ENCODE results near the gene MXRA8. TPM values are rescaled to one million over a fixed set of nuclear protein-coding genes. Genes with fewer than 3 reads are reported as not detected.

Gene MXRA8
- total RNA-seq, 1 donor from 2014 or later: 136 TPM

DNA sequence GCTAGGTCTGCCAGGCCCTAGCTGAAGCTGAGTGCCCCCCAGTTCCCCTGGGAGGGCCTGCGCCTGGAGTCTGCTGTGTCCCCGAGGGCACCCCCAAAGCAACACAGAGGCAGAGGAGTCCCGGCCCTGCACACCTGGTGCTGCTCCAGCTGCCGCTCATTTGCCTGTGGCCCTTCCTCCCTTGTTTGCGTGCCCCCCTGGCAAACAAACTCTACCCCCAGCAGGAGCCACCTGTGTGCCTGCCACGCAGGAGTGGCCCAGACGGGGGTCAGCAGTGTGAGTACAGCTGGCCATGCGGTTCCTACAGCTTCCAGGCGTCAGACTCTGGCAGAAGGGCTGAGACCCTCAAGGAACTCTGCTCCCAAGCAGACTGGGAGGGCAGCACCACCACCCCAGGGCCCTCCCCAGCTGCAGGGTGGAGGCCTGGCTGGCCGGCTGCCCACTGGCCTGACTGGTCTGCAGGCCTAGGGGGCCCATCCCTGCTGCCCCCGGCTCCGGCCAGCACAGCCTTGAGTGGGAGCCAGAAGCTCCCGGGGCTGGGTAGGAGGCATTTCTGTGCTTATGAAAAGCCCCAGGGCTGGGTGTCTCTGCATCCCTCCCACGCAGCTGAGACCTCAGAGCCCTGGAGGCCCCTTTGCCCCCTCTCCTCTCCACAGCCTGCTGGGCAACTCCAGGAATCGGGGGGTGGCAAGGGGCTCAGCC lies 27.8 kb downstream of the MXRA8 start:
- H3K9me3 ChIP-seq: no peaks in the 10 kb centered on the region
- intact Hi-C loops (cut with DNase I): no loop called here
- DNase-seq (ENCODE audit: extremely low spot score in 2 of 2): no peak
- peaks cover 48% of the 10 kb centered on the region for H3K4me1 ChIP-seq
- peaks cover 0 to 15% of the 10 kb centered on the region in 2 donors for H3K36me3 ChIP-seq
- no peak overlapping the region for H3K4me3 ChIP-seq
- TF ChIP-seq, protein P1, sequence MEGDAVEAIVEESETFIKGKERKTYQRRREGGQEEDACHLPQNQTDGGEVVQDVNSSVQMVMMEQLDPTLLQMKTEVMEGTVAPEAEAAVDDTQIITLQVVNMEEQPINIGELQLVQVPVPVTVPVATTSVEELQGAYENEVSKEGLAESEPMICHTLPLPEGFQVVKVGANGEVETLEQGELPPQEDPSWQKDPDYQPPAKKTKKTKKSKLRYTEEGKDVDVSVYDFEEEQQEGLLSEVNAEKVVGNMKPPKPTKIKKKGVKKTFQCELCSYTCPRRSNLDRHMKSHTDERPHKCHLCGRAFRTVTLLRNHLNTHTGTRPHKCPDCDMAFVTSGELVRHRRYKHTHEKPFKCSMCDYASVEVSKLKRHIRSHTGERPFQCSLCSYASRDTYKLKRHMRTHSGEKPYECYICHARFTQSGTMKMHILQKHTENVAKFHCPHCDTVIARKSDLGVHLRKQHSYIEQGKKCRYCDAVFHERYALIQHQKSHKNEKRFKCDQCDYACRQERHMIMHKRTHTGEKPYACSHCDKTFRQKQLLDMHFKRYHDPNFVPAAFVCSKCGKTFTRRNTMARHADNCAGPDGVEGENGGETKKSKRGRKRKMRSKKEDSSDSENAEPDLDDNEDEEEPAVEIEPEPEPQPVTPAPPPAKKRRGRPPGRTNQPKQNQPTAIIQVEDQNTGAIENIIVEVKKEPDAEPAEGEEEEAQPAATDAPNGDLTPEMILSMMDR (IDR thresholded peaks at IDR 0.05): no peak
- TF ChIP-seq POLR2AphosphoS5 (IDR thresholded peaks at IDR 0.05; ENCODE audit: insufficient read depth in 1 of 2, low read depth in 1 of 2) (no peak), POLR2A (IDR thresholded peaks at IDR 0.05) (no peak)
- no peaks in the 10 kb centered on the region for H3K27me3 ChIP-seq
- no peak overlapping the region for H3K27ac ChIP-seq

DNA sequence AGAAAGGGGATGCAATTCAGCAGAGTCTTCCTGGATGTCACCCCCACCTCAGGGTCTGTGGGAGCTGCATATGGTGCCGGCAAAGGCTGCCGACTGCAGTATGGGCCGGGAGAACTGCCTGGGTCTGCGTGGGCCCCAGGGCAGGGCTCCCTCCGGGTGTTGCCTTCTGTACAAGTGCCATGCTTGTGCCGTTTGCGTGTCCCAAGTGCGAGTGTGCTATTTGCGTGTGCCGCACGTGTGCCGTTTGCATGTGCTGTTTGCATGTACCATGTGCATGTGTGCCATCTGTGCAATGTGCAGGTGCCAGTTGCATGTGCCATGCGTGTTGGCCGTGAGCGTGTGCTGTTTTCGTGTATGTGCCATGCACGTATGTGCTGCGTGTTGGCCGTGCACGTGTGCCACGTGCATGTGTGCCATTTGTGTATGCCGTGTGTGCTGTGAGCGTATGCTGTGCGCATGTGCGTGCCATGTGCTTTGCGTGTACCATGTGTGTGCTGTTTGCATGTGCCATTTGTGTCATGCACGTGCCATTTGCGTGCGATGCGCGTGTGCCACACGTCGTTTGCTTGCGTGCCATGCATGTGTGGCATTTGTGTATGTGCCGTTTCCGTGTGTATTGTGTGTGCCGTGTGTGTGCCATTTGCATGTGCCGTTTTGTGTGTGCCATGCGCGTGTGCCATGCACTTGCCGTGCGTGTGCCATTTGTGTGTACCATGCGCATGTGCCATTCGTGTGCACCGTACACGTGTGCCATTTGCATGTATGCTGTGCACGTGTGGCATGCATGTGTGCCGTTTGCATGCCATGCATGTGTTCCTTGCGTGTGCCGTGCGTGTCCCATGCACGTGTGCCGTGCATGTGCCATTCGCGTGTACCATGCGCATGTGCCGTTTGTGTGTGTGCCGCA lies 28.8 kb downstream of the MXRA8 start:
- intact Hi-C loops (cut with DNase I): no loop called here
- no peak for DNase-seq (ENCODE audit: extremely low spot score in 2 of 2)
- no peaks in the 10 kb centered on the region for H3K27me3 ChIP-seq
- peaks cover 0 to 15% of the 10 kb centered on the region in 2 donors for H3K36me3 ChIP-seq
- H3K27ac ChIP-seq: no peak overlapping the region
- H3K4me1 ChIP-seq: peaks cover 55% of the 10 kb centered on the region
- TF ChIP-seq POLR2A (IDR thresholded peaks at IDR 0.05): no peak
- TF ChIP-seq, protein P1 (IDR thresholded peaks at IDR 0.05): no peak
- TF ChIP-seq POLR2AphosphoS5 (IDR thresholded peaks at IDR 0.05; ENCODE audit: insufficient read depth in 1 of 2, low read depth in 1 of 2): no peak
- no peak overlapping the region for H3K4me3 ChIP-seq
- H3K9me3 ChIP-seq: no peaks in the 10 kb centered on the region

DNA sequence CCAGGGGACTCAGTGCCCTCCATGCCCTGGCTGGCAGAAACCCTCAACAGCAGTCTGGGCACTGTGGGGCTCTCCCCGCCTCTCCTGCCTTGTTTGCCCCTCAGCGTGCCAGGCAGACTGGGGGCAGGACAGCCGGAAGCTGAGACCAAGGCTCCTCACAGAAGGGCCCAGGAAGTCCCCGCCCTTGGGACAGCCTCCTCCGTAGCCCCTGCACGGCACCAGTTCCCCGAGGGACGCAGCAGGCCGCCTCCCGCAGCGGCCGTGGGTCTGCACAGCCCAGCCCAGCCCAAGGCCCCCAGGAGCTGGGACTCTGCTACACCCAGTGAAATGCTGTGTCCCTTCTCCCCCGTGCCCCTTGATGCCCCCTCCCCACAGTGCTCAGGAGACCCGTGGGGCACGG lies 30.1 kb downstream of the MXRA8 start:
- no peaks in the 10 kb centered on the region for H3K9me3 ChIP-seq
- peaks cover 55% of the 10 kb centered on the region for H3K4me1 ChIP-seq
- no peak for DNase-seq (ENCODE audit: extremely low spot score in 2 of 2)
- TF ChIP-seq, protein P1 (IDR thresholded peaks at IDR 0.05): no peak
- TF ChIP-seq POLR2A (IDR thresholded peaks at IDR 0.05) (no peak), POLR2AphosphoS5 (IDR thresholded peaks at IDR 0.05; ENCODE audit: insufficient read depth in 1 of 2, low read depth in 1 of 2) (no peak)
- H3K36me3 ChIP-seq: peaks cover 0 to 15% of the 10 kb centered on the region in 2 donors
- no peak overlapping the region for H3K4me3 ChIP-seq
- H3K27ac ChIP-seq: no peak overlapping the region
- intact Hi-C loops (cut with DNase I): no loop called here
- no peaks in the 10 kb centered on the region for H3K27me3 ChIP-seq

GRCh38 chr1:1327291-1327690 lies 31.1 kb downstream of the MXRA8 start:
- intact Hi-C loops (cut with DNase I): no loop called here
- peaks cover 54% of the 10 kb centered on the region for H3K4me1 ChIP-seq
- H3K36me3 ChIP-seq: peaks cover 0 to 15% of the 10 kb centered on the region in 2 donors
- no peak for DNase-seq (ENCODE audit: extremely low spot score in 2 of 2)
- no peak overlapping the region for H3K4me3 ChIP-seq
- TF ChIP-seq POLR2AphosphoS5 (IDR thresholded peaks at IDR 0.05; ENCODE audit: insufficient read depth in 1 of 2, low read depth in 1 of 2) (no peak), POLR2A (IDR thresholded peaks at IDR 0.05) (no peak)
- TF ChIP-seq, protein P1 (IDR thresholded peaks at IDR 0.05): no peak
- no peaks in the 10 kb centered on the region for H3K9me3 ChIP-seq
- no peaks in the 10 kb centered on the region for H3K27me3 ChIP-seq
- no peak overlapping the region for H3K27ac ChIP-seq

Data from vagina (tissue), 2 donors.